ENCODE results near the gene TMA7B. TPM values are rescaled to one million over a fixed set of nuclear protein-coding genes. Genes with fewer than 3 reads are reported as not detected.
"Not testable (repeated sequence)": the region's sequence is repeated elsewhere in the genome, so short reads cannot be mapped to it uniquely, and the experiment has no call there.

TMA7B gene
- polyA plus RNA-seq, 12 donors, result 0.12 to 0.23 TPM; not detected in 10

- DNase-seq, result no peak
Measured at GRCh38 chr22:39983346-39983745, 23.1 kb downstream of the TMA7B start.

GRCh38 chr22:39984006-39984405 is 23.8 kb downstream of the TMA7B start:
- DNase-seq, result no peak

DNA sequence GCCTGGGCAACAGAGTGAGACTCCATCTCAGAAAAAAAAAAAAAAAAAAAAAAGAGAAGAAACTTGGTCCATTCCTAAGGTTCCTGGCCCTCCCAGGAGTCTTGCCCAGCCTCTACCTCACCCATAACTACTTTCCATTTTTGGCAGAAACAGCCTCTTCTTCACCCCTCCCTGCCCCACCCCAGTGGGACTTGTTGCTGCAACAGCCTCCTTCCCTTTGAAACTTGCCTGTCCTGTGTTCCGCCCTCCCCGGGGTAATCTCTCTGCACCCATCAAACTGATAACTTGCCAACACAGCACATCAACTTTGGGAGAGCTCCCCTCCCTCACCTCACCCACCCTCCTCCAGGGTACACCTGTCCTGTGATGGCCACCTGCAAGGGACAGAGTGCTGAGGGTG is 24.5 kb downstream of the TMA7B start:
- no peak for DNase-seq

GRCh38 chr22:39985383-39986035 is 25.3 kb downstream of the TMA7B start:
- DNase-seq, result no peak

DNA sequence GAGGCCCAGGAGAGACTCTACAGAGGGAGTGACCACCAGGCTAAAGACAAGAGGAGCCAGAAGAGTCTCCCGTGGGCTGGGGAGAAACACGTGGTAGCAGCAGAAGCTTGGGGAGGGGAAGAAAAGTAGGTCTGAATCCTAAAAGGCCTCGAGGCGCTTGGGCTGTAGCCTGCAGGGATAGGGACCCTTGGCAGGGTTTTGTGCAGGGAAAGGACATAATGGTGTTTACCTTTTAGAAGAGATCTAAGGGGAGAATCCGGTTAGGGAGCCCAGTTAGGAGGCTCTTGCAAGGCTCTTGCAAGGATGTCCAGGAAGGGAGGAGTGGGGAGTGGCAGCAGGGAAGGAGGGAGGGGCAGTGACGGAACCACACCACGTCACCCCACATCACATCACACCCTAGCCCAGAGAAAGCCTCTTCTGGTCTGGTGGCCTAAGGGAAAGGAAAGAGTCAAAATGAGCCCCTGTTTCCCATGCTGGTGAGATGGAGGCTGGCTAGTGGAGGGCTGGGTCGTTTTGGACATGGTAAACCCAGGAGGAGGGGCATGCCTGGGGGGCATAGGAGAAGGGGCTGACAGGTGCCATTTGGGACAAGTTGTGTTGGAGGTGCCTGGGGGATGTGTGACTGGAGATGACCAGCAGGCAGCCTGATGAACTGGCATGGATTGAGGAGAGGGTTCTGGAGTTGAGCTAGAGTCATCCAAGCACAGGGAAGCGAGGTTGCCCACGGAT is 28.4 kb downstream of the TMA7B start:
- no peak for DNase-seq

GRCh38 chr22:39989633-39990032 is 29.4 kb downstream of the TMA7B start:
- DNase-seq, result no peak

DNA sequence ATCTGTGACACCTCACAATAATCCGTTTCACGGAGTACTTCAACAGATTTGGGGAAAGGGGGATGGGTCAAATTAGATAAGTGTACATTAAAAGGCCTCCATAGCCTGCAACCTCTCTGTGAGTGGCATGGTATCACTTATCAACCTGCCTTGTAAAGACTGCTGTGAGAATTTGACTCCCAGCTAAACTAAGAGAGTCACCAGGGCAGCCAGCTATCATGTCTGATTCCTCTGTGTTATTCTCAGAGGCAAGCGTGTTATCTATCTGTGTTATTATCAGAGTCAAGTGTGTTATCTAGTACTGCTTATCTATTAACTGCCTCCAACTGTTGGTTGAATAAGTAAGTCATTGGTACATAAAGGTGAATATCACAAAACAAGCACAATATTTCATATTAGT is 30.5 kb downstream of the TMA7B start:
- no peak for DNase-seq

- DNase-seq, result no peak
Measured at GRCh38 chr22:39991159-39991860, 31.1 kb downstream of the TMA7B start.

DNA sequence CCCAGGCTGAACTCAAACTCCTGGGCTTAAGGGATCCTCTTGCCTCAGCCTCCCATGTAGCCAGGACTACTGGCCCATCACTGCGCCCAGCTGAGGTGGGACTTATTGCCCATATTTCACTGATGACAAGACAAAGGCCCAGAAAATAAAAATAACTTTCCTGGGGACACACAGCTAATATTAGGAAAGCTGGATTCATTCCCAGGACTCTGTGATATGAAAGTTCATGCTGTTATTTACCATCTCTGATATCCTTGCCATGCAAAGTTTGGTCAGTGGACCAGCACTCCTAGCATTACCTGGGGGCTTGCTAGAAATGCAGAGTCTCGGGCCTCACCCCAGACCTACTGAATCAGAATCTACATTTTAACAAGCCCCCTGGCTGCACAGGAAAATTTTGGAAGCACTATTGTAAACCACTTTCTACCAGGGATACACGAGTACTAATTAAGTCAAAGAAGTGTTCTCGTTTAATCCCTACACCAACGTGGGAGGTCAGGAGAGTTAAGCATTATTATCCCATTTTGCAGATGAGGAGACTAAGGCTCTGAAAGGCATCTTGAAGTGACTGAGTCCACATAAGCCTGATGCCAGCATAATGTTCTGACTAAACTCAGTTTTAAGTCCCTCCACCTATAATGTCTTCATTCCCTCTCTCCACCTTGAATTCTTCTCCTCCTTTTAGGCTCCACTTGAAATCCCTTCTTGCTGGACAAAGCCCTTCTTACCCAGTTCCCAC is 32.1 kb downstream of the TMA7B start:
- no peak for DNase-seq

DNA sequence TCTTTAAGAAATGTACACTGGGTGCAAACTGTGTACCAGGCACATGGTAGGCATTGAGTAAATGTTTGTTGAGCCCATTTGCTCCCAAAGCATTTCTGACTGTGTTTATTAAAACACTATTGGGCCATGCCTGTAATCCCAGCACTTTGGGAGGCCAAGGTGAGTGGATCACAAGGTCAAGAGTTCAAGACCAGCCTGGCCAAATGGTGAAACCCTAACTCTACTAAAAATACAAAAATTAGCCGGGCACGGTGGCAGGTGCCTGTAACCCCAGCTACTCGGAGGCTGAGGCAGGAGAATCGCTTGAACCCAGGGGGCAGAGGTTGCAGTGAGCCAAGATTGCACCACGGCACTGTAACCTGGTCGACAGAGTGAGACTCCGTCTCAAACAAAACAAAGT is 32.7 kb downstream of the TMA7B start:
- not testable (repeated sequence) for DNase-seq

GRCh38 chr22:39994041-39994565 is 33.9 kb downstream of the TMA7B start:
- no peak for DNase-seq

DNA sequence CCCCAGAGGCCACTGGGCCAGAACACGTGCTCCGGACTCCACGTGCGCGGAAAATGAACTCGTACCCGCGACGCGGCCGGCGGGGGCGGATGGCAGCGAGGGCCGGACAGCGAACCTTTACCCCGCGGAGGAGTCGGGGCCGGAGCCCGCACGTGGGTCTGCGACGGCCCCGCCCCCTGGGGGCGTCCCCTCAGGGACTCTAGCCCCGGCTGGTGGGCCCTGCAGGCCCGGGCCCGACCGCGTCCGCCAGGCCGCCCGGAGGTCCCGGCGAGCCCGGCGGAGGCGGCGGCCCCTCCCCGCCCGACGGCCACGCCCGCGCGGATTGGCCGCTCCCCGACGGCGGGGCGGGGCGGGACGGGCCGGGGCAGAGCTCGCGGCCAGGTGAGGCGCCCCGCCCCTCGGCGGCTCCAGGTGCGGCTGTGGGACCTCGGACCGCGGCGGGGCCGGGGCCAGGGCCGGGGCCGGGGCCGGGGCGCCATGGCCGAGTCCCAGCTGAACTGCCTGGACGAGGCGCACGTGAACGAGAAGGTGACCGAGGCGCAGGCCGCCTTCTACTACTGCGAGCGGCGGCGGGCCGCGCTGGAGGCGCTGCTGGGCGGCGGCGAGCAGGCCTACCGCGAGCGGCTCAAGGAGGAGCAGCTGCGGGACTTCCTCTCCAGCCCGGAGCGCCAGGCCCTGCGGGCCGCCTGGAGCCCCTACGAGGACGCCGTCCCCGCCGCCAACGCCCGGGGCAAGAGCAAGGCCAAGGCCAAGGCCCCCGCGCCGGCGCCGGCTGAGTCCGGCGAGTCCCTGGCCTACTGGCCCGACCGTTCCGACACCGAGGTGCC is 34.6 kb downstream of the TMA7B start, which contains the start of gene FAM83F:
TSS of gene FAM83F (plus strand) at position 389 of the 827 bp plus-strand sequence. CDS start at position 478, 89 bp downstream.
- no peak for DNase-seq

GRCh38 chr22:39995393-39996252 is 35.4 kb downstream of the TMA7B start:
- DNase-seq, result no peak

DNA sequence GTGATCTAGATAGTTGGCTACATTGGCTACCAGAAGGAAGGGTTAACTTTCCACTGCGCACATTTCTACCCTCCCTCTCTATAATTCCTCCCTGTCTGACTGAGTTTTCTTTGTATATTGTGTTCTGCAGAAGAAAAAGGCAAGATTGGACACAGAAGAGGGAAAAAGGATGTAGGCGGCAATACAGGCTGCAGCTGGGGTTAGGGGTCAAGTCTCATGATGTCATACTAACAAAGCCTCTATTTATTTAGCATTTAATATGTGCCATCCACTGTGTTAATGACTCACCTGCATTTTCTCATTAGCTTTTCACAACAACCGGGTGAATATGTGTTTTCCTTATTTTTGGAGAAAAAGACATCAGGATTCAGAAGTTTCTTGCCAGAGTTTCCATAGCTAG is 36.5 kb downstream of the TMA7B start:
- no peak for DNase-seq

DNA sequence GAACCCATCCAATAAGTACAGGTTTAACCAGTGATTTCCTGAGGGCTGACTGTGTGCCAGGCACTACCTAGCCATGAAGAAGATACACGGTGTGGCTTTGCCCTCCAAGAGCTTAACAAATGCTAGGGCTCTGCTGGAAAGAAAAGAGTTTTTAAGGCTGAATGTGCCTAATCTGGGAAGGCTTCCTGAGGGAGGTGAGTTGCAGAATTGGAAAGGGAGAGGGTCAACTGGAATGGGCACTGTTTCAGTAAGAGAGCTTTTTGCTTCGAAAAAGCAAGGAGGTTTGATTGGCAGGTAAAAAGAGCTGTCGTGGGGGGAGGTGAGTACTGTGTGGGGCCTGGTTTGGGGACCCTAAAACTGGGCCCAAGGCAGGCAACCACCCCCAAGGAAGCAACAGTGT is 37.2 kb downstream of the TMA7B start:
- no peak for DNase-seq

- no peak for DNase-seq
Measured at GRCh38 chr22:39997939-39998726, 37.9 kb downstream of the TMA7B start.

- no peak for DNase-seq
Measured at GRCh38 chr22:39999144-39999757, 39.1 kb downstream of the TMA7B start.

GRCh38 chr22:40000171-40000570 is 40.0 kb downstream of the TMA7B start:
- DNase-seq, result no peak

DNA sequence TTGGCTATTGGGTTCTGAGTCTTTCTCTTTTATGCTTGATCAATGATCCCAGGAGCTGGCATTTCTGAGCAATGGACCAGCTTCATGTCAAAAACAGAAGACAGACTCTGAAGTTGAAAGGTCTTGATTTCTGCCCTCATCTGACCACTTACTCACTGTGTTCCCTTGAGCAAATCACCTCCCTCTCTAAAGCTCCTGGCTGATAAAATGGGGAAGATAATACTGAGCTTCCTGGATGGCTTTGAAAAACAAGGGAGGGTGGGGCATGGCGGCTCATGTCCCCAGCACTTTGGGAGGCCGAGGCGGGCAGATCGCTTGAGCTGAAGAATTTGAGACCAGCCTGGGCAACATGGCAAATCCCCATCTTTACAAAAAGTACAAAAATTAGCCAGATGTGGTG is 40.9 kb downstream of the TMA7B start:
- no peak for DNase-seq

Data from muscle of arm (tissue), 12 donors.